Stomach (tissue), 4 donors: ENCODE data around the gene CMIP.

Experiments
- POLR2AphosphoS5 ChIP-seq, 3 donors: sonication (generic); formaldehyde crosslinking; IDR thresholded peaks; one replicate each; pipeline ENCODE4 v1.6.1; 2016; ENCODE audit warnings: antibody characterized with exemption in 3 of 3
- TF ChIP-seq, protein P1 (sequence below), 7 experiments: fragments of 450-650 bp in 4 of 7; fragments of 200-600 bp in 3 of 7; sonication (generic) in 3 of 7; IDR thresholded peaks; one replicate each; pipeline ENCODE4 v1.5.1; 2016 to 2019; ENCODE audit warnings: antibody characterized with exemption in 7 of 7, control low read depth in 2 of 7, mild to moderate bottlenecking in 1 of 7

DNA sequence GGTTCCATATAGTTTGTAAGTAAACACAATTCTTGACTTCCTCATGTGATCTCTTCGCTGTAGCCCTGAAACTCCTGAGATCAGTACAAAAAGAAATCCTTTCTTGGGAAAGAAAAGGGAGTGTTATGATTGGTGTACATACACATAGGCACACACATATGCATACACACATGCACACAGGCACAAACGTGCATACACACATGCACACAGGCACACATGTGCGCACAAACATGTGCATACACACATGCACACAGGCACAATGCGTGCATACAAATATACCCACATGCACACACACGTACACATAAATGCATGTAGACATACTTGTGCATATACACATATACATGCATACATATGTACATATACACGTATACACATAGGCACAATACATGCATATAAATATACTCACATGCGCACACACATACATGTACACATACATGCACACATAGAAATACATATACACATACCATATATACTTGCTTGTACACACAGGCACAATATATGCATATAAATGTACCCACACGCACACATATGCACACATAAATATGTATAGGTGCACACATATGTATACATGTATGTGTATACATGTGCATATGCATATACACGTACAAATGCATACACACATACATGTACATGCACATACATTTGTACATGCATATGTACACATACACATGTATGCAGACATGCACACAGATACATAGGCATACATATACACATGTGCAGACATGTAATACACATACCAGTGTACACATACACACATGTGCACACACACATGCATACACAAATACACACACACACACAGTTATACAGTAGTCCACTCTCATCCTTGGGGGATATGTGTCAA lies 26.4 kb downstream of the CMIP start:
- TF ChIP-seq, protein P1, sequence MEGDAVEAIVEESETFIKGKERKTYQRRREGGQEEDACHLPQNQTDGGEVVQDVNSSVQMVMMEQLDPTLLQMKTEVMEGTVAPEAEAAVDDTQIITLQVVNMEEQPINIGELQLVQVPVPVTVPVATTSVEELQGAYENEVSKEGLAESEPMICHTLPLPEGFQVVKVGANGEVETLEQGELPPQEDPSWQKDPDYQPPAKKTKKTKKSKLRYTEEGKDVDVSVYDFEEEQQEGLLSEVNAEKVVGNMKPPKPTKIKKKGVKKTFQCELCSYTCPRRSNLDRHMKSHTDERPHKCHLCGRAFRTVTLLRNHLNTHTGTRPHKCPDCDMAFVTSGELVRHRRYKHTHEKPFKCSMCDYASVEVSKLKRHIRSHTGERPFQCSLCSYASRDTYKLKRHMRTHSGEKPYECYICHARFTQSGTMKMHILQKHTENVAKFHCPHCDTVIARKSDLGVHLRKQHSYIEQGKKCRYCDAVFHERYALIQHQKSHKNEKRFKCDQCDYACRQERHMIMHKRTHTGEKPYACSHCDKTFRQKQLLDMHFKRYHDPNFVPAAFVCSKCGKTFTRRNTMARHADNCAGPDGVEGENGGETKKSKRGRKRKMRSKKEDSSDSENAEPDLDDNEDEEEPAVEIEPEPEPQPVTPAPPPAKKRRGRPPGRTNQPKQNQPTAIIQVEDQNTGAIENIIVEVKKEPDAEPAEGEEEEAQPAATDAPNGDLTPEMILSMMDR (IDR thresholded peaks at IDR 0.05), result no peak
- no peak for TF ChIP-seq POLR2AphosphoS5 (IDR thresholded peaks at IDR 0.05)
